Fibroblast of lung (primary cell): ENCODE measurements around the gene CNTN1. TPM values are rescaled to one million over a fixed set of nuclear protein-coding genes. Genes with fewer than 3 reads are reported as not detected.

Source experiments
- DNase-seq, 2 donors: peaks; one replicate each; pipeline versions ENCODE4 v3.0.0 to v3.0.0-alpha.2; 2010; ENCODE audit warnings: low read depth in 2 of 2
- H2AFZ ChIP-seq: 2 replicates; pipeline ENCODE4 v1.5.1; 2012; ENCODE audit warnings: low read length, control low read depth, inconsistent platforms
- H3K27ac ChIP-seq: 2 replicates; pipeline ENCODE4 v1.5.1; 2011; ENCODE audit warnings: low read length, control low read depth; ENCODE audit not compliant: insufficient read depth
- H3K27me3 ChIP-seq: 2 replicates; pipeline ENCODE4 v1.5.1; 2011; ENCODE audit warnings: mild to moderate bottlenecking, low read length; ENCODE audit not compliant: control insufficient read depth, insufficient read depth
- H3K36me3 ChIP-seq: 2 replicates; pipeline ENCODE4 v1.5.1; 2011; ENCODE audit warnings: low read length; ENCODE audit not compliant: control insufficient read depth, insufficient read depth
- H3K4me1 ChIP-seq: 2 replicates; pipeline ENCODE4 v1.5.1; 2011; ENCODE audit warnings: low read length; ENCODE audit not compliant: control insufficient read depth, insufficient read depth; ENCODE audit errors: extremely low read depth
- H3K4me2 ChIP-seq: 2 replicates; pipeline ENCODE4 v1.5.1; 2011; ENCODE audit warnings: low read length, control low read depth; ENCODE audit not compliant: insufficient read depth; ENCODE audit errors: extremely low read depth
- H3K4me3 ChIP-seq, 4 experiments: fragments of 200-600 bp in 1 of 4; sonication (generic) in 1 of 4; replicated peaks in 1 of 4; 2 replicates each; pipeline ENCODE4 v1.5.1; 2011 to 2016; ENCODE audit warnings: low read length in 4 of 4, low read depth in 3 of 4, mild to moderate bottlenecking in 3 of 4, control low read depth in 2 of 4, inconsistent platforms in 1 of 4, mixed read lengths in 1 of 4; ENCODE audit not compliant: insufficient read depth in 1 of 4; ENCODE audit errors: control extremely low read depth in 1 of 4
- H3K79me2 ChIP-seq: 2 replicates; pipeline ENCODE4 v1.5.1; 2012; ENCODE audit warnings: mild to moderate bottlenecking, low read length, inconsistent platforms; ENCODE audit not compliant: control insufficient read depth, insufficient read depth
- H3K9ac ChIP-seq: 2 replicates; pipeline ENCODE4 v1.5.1; 2011; ENCODE audit warnings: mild to moderate bottlenecking, low read length, control low read depth; ENCODE audit not compliant: insufficient read depth
- H3K9me3 ChIP-seq: 2 replicates; pipeline ENCODE4 v1.5.1; 2012; ENCODE audit warnings: low read depth, low read length; ENCODE audit not compliant: control insufficient read depth, insufficient read depth
- H4K20me1 ChIP-seq: 2 replicates; pipeline ENCODE4 v1.5.1; 2011; ENCODE audit warnings: low read length; ENCODE audit not compliant: control insufficient read depth, insufficient read depth; ENCODE audit errors: extremely low read depth
- EZH2 ChIP-seq: IDR thresholded peaks from 2 replicates; pipeline ENCODE4 v1.5.1; 2012; ENCODE audit warnings: low read length, control low read depth, mild to moderate bottlenecking; ENCODE audit errors: missing control alignments
- polyA plus RNA-seq, 2 donors: library from polyadenylated mRNA; depleted of rRNA in 1 of 2; stranded (reverse) in 1 of 2; unstranded in 1 of 2; fragments of >200 nt; gene quantifications; 2 replicates each; pipeline ENCODE4 v1.2.1, GENCODE V29; 2011 to 2012; ENCODE audit warnings: missing spikeins in 1 of 2
- total RNA-seq: library from RNA; depleted of rRNA; stranded (reverse); fragments of >200 nt; gene quantifications from 2 replicates; pipeline ENCODE4 v1.2.1, GENCODE V29; 2014
- TF ChIP-seq, protein P1 (sequence below), 2 donors: IDR thresholded peaks in 1 of 2; conservative IDR thresholded peaks in 1 of 2; 1 replicate in 1 of 2; 2 replicates in 1 of 2; pipeline ENCODE4 v1.5.1; 2011 to 2012; ENCODE audit warnings: low read length in 2 of 2, control low read depth in 1 of 2, inconsistent platforms in 1 of 2, low read depth in 1 of 2, mild to moderate bottlenecking in 1 of 2

Gene CNTN1
- total and polyA plus RNA-seq, 2 donors (not counting 1 experiment from before 2014, with no cell fraction given): 0.22 to 0.83 TPM

DNA sequence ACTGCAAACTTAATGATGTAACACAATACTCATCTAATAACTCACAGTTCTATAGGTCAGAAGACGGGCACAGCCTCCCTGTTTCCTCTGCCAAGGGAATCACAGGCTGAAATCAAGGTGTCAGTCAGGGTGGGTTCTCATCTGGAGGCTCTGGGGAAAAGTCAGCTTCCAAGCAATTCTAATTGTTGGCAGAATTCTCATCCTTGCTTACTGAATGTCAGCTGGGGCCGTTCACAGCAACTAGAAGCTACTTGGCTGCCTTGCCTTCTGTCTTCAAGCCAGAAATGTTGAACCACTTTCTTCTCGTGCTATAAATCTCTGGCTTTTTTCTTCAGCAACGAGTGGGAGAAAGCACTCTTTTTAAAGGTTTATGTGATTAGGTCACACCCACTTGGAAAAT is 415.8 kb downstream of the CNTN1 start:
- no peak for DNase-seq
- TF ChIP-seq EZH2: no peak
- TF ChIP-seq, protein P1, sequence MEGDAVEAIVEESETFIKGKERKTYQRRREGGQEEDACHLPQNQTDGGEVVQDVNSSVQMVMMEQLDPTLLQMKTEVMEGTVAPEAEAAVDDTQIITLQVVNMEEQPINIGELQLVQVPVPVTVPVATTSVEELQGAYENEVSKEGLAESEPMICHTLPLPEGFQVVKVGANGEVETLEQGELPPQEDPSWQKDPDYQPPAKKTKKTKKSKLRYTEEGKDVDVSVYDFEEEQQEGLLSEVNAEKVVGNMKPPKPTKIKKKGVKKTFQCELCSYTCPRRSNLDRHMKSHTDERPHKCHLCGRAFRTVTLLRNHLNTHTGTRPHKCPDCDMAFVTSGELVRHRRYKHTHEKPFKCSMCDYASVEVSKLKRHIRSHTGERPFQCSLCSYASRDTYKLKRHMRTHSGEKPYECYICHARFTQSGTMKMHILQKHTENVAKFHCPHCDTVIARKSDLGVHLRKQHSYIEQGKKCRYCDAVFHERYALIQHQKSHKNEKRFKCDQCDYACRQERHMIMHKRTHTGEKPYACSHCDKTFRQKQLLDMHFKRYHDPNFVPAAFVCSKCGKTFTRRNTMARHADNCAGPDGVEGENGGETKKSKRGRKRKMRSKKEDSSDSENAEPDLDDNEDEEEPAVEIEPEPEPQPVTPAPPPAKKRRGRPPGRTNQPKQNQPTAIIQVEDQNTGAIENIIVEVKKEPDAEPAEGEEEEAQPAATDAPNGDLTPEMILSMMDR (conservative IDR thresholded peaks at IDR 0.05 in 1 of 2, IDR thresholded peaks at IDR 0.05 in 1 of 2; ENCODE audit: low read depth in 1 of 2, low read length in 2 of 2): no peak
- Histone ChIP-seq H3K27ac (no peak overlapping the region), H3K79me2 (no peaks in the 10 kb centered on the region), H3K36me3 (no peaks in the 10 kb centered on the region), H3K4me2 (no peak overlapping the region), H3K4me3 (no peak overlapping the region), H2AFZ (no peak overlapping the region), H4K20me1 (no peaks in the 10 kb centered on the region), H3K27me3 (no peaks in the 10 kb centered on the region), H3K9ac (no peak overlapping the region), H3K4me1 (no peaks in the 10 kb centered on the region), H3K9me3 (no peaks in the 10 kb centered on the region)

DNA sequence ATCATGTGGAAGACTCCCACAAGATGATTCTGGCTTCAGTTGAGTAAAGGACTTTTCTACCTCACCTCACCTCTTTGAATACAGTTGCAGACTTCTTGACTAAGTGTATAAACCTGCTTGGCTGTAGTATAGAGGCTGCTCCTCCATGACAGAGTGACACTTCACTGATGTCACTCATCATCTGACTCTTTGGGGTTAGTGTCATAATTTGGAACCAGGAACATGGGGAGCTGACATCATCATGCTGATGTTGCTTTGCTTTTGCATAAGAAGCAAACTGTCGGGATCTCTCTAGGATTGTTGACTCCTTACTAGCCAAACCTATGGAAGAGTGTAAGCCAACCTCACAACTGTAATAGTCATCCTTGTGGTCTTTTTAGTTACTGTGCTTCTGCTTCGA is 420.7 kb downstream of the CNTN1 start:
- Histone ChIP-seq H3K9me3 (no peaks in the 10 kb centered on the region), H4K20me1 (no peaks in the 10 kb centered on the region), H3K27me3 (no peaks in the 10 kb centered on the region), H3K9ac (no peak overlapping the region), H3K4me1 (no peaks in the 10 kb centered on the region), H3K79me2 (no peaks in the 10 kb centered on the region), H3K4me3 (no peak overlapping the region), H3K36me3 (no peaks in the 10 kb centered on the region), H2AFZ (no peak overlapping the region), H3K4me2 (no peak overlapping the region), H3K27ac (no peak overlapping the region)
- TF ChIP-seq EZH2: no peak
- TF ChIP-seq, protein P1 (conservative IDR thresholded peaks at IDR 0.05 in 1 of 2, IDR thresholded peaks at IDR 0.05 in 1 of 2; ENCODE audit: low read depth in 1 of 2, low read length in 2 of 2): no peak
- DNase-seq: no peak

DNA sequence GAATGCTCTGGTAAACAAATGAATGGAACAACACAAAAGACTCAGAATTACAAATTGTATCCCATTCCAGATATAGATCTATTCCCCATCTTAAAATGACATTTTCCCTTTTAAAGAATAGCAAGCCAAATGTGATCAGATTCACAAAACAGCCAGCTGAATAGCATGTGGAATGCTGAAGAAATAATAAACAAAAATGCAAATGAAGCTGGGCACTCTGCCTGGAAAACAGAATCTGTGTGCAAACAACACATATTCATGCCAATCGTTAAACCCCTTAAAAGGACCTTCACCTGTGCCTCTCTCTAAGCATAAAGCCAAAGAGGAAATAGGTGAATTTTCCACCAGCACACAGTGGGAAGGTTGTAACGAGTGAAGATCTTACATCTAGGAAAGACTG is 428.0 kb downstream of the CNTN1 start:
- no peak for DNase-seq
- Histone ChIP-seq H3K4me1 (no peaks in the 10 kb centered on the region), H3K27ac (no peak overlapping the region), H4K20me1 (no peaks in the 10 kb centered on the region), H3K27me3 (no peaks in the 10 kb centered on the region), H3K79me2 (no peaks in the 10 kb centered on the region), H3K4me2 (no peak overlapping the region), H3K36me3 (no peaks in the 10 kb centered on the region), H3K9ac (no peak overlapping the region), H2AFZ (no peak overlapping the region), H3K9me3 (no peaks in the 10 kb centered on the region), H3K4me3 (no peak overlapping the region)
- TF ChIP-seq, protein P1 (conservative IDR thresholded peaks at IDR 0.05 in 1 of 2, IDR thresholded peaks at IDR 0.05 in 1 of 2; ENCODE audit: low read depth in 1 of 2, low read length in 2 of 2): no peak
- TF ChIP-seq EZH2: no peak
